OCI-M2 (cell line): ENCODE results near the gene TMC4.

Experiments
- DNase-seq: peaks from one replicate; lab custom pipeline; 2025; ENCODE audit not compliant: unreplicated experiment; lab: John Stamatoyannopoulos, UW

Gene TMC4

GRCh38 chr19:54156490-54156889 is 16.5 kb downstream of the TMC4 start:
- DNase-seq = no peak

- DNase-seq = no peak
Observed at GRCh38 chr19:54155694-54156093, 17.3 kb downstream of the TMC4 start.

GRCh38 chr19:54154603-54155345 is 18.2 kb downstream of the TMC4 start:
- no peak for DNase-seq

- DNase-seq = no peak
Observed at GRCh38 chr19:54153731-54154326, 19.1 kb downstream of the TMC4 start.

- no peak for DNase-seq
Observed at GRCh38 chr19:54152878-54153524, 20.0 kb downstream of the TMC4 start.

- DNase-seq = no peak
Observed at GRCh38 chr19:54152267-54152666, 20.7 kb downstream of the TMC4 start.

- no peak for DNase-seq
Observed at GRCh38 chr19:54151362-54152035, 21.5 kb downstream of the TMC4 start.

GRCh38 chr19:54149021-54149812 is 23.7 kb downstream of the TMC4 start:
- DNase-seq = no peak

GRCh38 chr19:54148158-54148557 is 24.8 kb downstream of the TMC4 start:
- DNase-seq = no peak

- no peak for DNase-seq
Observed at GRCh38 chr19:54147676-54148075, 25.3 kb downstream of the TMC4 start.

- DNase-seq = no peak
Observed at GRCh38 chr19:54145541-54146158, 27.3 kb downstream of the TMC4 start.

GRCh38 chr19:54142166-54142780 is 30.7 kb downstream of the TMC4 start:
- no peak for DNase-seq

GRCh38 chr19:54141356-54141755 is 31.6 kb downstream of the TMC4 start:
- no peak for DNase-seq

GRCh38 chr19:54138489-54139256 is 34.3 kb downstream of the TMC4 start:
- no peak for DNase-seq

GRCh38 chr19:54137699-54138488 is 35.1 kb downstream of the TMC4 start, which contains the start of gene CNOT3:
Gene CNOT3, plus strand, starts transcription at chr19:54137762. Its CDS starts 5,217 bp downstream, at chr19:54142979.
- no peak for DNase-seq

GRCh38 chr19:54136864-54137698 is 35.9 kb downstream of the TMC4 start:
- peak; percentile 99 for DNase-seq

GRCh38 chr19:54136086-54136863 is 36.7 kb downstream of the TMC4 start:
- no peak for DNase-seq
